Amniotic stem cell (primary cell): ENCODE results near the gene MLLT3.

ENCODE experiments used
- DNase-seq: peaks from one replicate; lab custom pipeline; 2025; lab: John Stamatoyannopoulos, UW

MLLT3 gene

GRCh38 chr9:20474496-20474895 lies 147.8 kb downstream of the MLLT3 start:
- DNase-seq = no peak

GRCh38 chr9:20473515-20474013 lies 148.7 kb downstream of the MLLT3 start:
- no peak for DNase-seq

- DNase-seq = no peak
Measured at GRCh38 chr9:20472342-20473045, 149.8 kb downstream of the MLLT3 start.

GRCh38 chr9:20466328-20467008 lies 155.8 kb downstream of the MLLT3 start:
- no peak for DNase-seq

GRCh38 chr9:20464242-20464641 lies 158.1 kb downstream of the MLLT3 start:
- no peak for DNase-seq

- DNase-seq = no peak
Measured at GRCh38 chr9:20463823-20464222, 158.5 kb downstream of the MLLT3 start.

GRCh38 chr9:20462410-20462809 lies 159.9 kb downstream of the MLLT3 start:
- no peak for DNase-seq

- DNase-seq = no peak
Measured at GRCh38 chr9:20447291-20447690, 175.0 kb downstream of the MLLT3 start.

GRCh38 chr9:20446248-20446647 lies 176.1 kb downstream of the MLLT3 start:
- DNase-seq = no peak

GRCh38 chr9:20442461-20443319 lies 179.6 kb downstream of the MLLT3 start:
- DNase-seq = no peak

- no peak for DNase-seq
Measured at GRCh38 chr9:20441711-20442423, 180.4 kb downstream of the MLLT3 start.

GRCh38 chr9:20441166-20441565 lies 181.1 kb downstream of the MLLT3 start:
- DNase-seq = no peak

- peak; percentile 18 for DNase-seq
Measured at GRCh38 chr9:20437476-20437875, 184.8 kb downstream of the MLLT3 start.

GRCh38 chr9:20436476-20437195 lies 185.7 kb downstream of the MLLT3 start:
- DNase-seq = no peak

- no peak for DNase-seq
Measured at GRCh38 chr9:20428976-20429375, 193.3 kb downstream of the MLLT3 start.

GRCh38 chr9:20427359-20427758 lies 194.9 kb downstream of the MLLT3 start:
- no peak for DNase-seq

- DNase-seq = no peak
Measured at GRCh38 chr9:20426019-20426418, 196.3 kb downstream of the MLLT3 start.

GRCh38 chr9:20419533-20419932 lies 202.8 kb downstream of the MLLT3 start:
- DNase-seq = no peak

- no peak for DNase-seq
Measured at GRCh38 chr9:20418485-20418884, 203.8 kb downstream of the MLLT3 start.

- DNase-seq = no peak
Measured at GRCh38 chr9:20417373-20418080, 204.8 kb downstream of the MLLT3 start.

GRCh38 chr9:20414150-20414549 lies 208.1 kb downstream of the MLLT3 start:
- no peak for DNase-seq
